HepG2 (cell line): ENCODE results near the gene NEU1. TPM values are rescaled to one million over a fixed set of nuclear protein-coding genes. Genes with fewer than 3 reads are reported as not detected.

ENCODE experiments used
- ATM ChIP-seq: fragments of 450-650 bp; IDR thresholded peaks from 2 replicates; pipeline ENCODE4 v1.7.1; 2017; ENCODE audit warnings: mild to moderate bottlenecking, borderline replicate concordance
- FOXK2 ChIP-seq: fragments of 450-650 bp; IDR thresholded peaks from 2 replicates; pipeline ENCODE4 v1.6.1; 2016
- HMG20A ChIP-seq: IDR thresholded peaks from 2 replicates; pipeline ENCODE4 v1.6.1; 2016; ENCODE audit warnings: borderline replicate concordance
- NCOA1 ChIP-seq: sonication (generic); formaldehyde crosslinking; IDR thresholded peaks from 2 replicates; pipeline ENCODE4 v1.9.0; 2021; ENCODE audit warnings: missing genetic modification reagents
- NFKBIZ ChIP-seq: IDR thresholded peaks from 2 replicates; pipeline ENCODE4 v1.6.1; 2018; ENCODE audit warnings: missing genetic modification reagents, missing compliant biosample characterization
- RBFOX2 ChIP-seq: fragments of 200-400 bp; formaldehyde crosslinking; IDR thresholded peaks from 2 replicates; pipeline ENCODE4 v1.6.1; 2017; ENCODE audit warnings: low read depth, mild to moderate bottlenecking, low read length
- SNAPC5 ChIP-seq: sonication (generic); formaldehyde crosslinking; IDR thresholded peaks from 2 replicates; pipeline ENCODE4 v1.8.1; 2023; ENCODE audit warnings: mild to moderate bottlenecking, missing genetic modification reagents, borderline replicate concordance
- U2AF1 ChIP-seq: fragments of 200-400 bp; formaldehyde crosslinking; optimal IDR thresholded peaks from 2 replicates; pipeline ENCODE3; 2017; ENCODE audit warnings: mild to moderate bottlenecking, low read depth, low read length
- ZGPAT ChIP-seq: IDR thresholded peaks from 2 replicates; pipeline ENCODE4 v1.6.1; 2016; ENCODE audit warnings: mild to moderate bottlenecking
- ZNF10 ChIP-seq: sonication (generic); formaldehyde crosslinking; IDR thresholded peaks from 2 replicates; pipeline ENCODE4 v1.4.0; 2020; ENCODE audit warnings: mild to moderate bottlenecking, low read depth, missing genetic modification reagents, borderline replicate concordance
- ZNF30 ChIP-seq: sonication (generic); formaldehyde crosslinking; IDR thresholded peaks from 2 replicates; pipeline ENCODE4 v1.5.0; 2020; ENCODE audit warnings: mild to moderate bottlenecking, missing genetic modification reagents
- ZNF432 ChIP-seq: sonication (generic); formaldehyde crosslinking; IDR thresholded peaks from 2 replicates; pipeline ENCODE4 v1.5.0; 2020; ENCODE audit warnings: missing genetic modification reagents, mild to moderate bottlenecking, borderline replicate concordance
- ZNF530 ChIP-seq: sonication (generic); formaldehyde crosslinking; IDR thresholded peaks from 2 replicates; pipeline ENCODE4 v1.5.0; 2020; ENCODE audit warnings: low read depth, mild to moderate bottlenecking, missing genetic modification reagents
- ZNF7 ChIP-seq: IDR thresholded peaks from 2 replicates; pipeline ENCODE4 v1.6.1; 2016; ENCODE audit warnings: missing biosample characterization, missing genetic modification reagents
- ZNF703 ChIP-seq: sonication (generic); formaldehyde crosslinking; IDR thresholded peaks from 2 replicates; pipeline ENCODE4 v1.5.1; 2020; ENCODE audit warnings: missing genetic modification reagents, mild to moderate bottlenecking, moderate library complexity, borderline replicate concordance
- ZNF761 ChIP-seq: sonication (generic); formaldehyde crosslinking; conservative IDR thresholded peaks from 2 replicates; pipeline ENCODE4 v1.4.0; 2020; ENCODE audit warnings: mild to moderate bottlenecking, missing genetic modification reagents
- ZNF770 ChIP-seq: sonication (generic); formaldehyde crosslinking; IDR thresholded peaks from 2 replicates; pipeline ENCODE4 v1.5.0; 2020; ENCODE audit warnings: mild to moderate bottlenecking, missing genetic modification reagents
- ZNF775 ChIP-seq: sonication (generic); formaldehyde crosslinking; IDR thresholded peaks from 2 replicates; pipeline ENCODE4 v1.4.0; 2020; ENCODE audit warnings: missing genetic modification reagents, mild to moderate bottlenecking, moderate library complexity, borderline replicate concordance
- polyA plus RNA-seq, 8 experiments: library from polyadenylated mRNA; depleted of rRNA in 3 of 8; stranded (reverse) in 7 of 8; unstranded in 1 of 8; fragments of >200 nt; fragmentation: Illumina TruSeq in 4 of 8; extraction: Trizol in 4 of 8; gene quantifications; 2 replicates each; pipeline versions ENCODE4 v1.2.1 to v1.2.3, GENCODE V29; 2011 to 2016; ENCODE audit warnings: low read depth in 4 of 8, missing spikeins in 1 of 8, mixed read lengths in 1 of 8; ENCODE audit not compliant: insufficient read depth in 1 of 8
- total RNA-seq, 5 experiments: library from RNA; depleted of rRNA; stranded (reverse); fragments of >200 nt; fragmentation: Illumina TruSeq; extraction: Trizol; gene quantifications; 2 replicates each; pipeline ENCODE4 v1.2.3, GENCODE V29; 2016; ENCODE audit warnings: low read depth in 1 of 5
- TF ChIP-seq, protein P1 (sequence below), 2 experiments: fragments of 450-650 bp in 1 of 2; sonication (generic) in 1 of 2; formaldehyde crosslinking; IDR thresholded peaks; 2 replicates each; pipeline versions ENCODE4 v1.5.0 to v1.8.0; 2020 to 2022; ENCODE audit warnings: mild to moderate bottlenecking in 1 of 2, missing genetic modification reagents in 1 of 2
- TF ChIP-seq, protein P2 (sequence below): fragments of 450-650 bp; IDR thresholded peaks from 2 replicates; pipeline ENCODE4 v1.6.1; 2017
- TF ChIP-seq, protein P3 (sequence below): sonication (generic); formaldehyde crosslinking; IDR thresholded peaks from 2 replicates; pipeline ENCODE4; 2020; ENCODE audit warnings: missing genetic modification reagents, mild to moderate bottlenecking, borderline replicate concordance

The NEU1 gene
- total and polyA plus RNA-seq, 2 of the 13 experiments (the other 11 are each of a cell fraction or from before 2014, with no cell fraction given), result 215 to 297 TPM

GRCh38 chr6:31815025-31815838 lies 47.4 kb downstream of the NEU1 start, which contains the start of the genes HSPA1A and HSPA1L (continued):
- TF ChIP-seq, protein P1, sequence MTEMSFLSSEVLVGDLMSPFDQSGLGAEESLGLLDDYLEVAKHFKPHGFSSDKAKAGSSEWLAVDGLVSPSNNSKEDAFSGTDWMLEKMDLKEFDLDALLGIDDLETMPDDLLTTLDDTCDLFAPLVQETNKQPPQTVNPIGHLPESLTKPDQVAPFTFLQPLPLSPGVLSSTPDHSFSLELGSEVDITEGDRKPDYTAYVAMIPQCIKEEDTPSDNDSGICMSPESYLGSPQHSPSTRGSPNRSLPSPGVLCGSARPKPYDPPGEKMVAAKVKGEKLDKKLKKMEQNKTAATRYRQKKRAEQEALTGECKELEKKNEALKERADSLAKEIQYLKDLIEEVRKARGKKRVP (CRISPR knock-in tag; IDR thresholded peaks at IDR 0.05), result peak in 1 of 2 experiments; percentile 29; a peak in 1 of 4 replicates
- TF ChIP-seq ZGPAT (CRISPR knock-in tag), result peak; percentile 36; the same call in 1 of the 2 replicates
- TF ChIP-seq ZNF7 (CRISPR knock-in tag), result no peak
- TF ChIP-seq U2AF1, result no peak
- TF ChIP-seq, protein P2, sequence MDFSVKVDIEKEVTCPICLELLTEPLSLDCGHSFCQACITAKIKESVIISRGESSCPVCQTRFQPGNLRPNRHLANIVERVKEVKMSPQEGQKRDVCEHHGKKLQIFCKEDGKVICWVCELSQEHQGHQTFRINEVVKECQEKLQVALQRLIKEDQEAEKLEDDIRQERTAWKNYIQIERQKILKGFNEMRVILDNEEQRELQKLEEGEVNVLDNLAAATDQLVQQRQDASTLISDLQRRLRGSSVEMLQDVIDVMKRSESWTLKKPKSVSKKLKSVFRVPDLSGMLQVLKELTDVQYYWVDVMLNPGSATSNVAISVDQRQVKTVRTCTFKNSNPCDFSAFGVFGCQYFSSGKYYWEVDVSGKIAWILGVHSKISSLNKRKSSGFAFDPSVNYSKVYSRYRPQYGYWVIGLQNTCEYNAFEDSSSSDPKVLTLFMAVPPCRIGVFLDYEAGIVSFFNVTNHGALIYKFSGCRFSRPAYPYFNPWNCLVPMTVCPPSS, result no peak
- TF ChIP-seq ZNF761 (CRISPR knock-in tag), result no peak
- TF ChIP-seq FOXK2, result no peak
- no peak for TF ChIP-seq NCOA1
- TF ChIP-seq, protein P3, sequence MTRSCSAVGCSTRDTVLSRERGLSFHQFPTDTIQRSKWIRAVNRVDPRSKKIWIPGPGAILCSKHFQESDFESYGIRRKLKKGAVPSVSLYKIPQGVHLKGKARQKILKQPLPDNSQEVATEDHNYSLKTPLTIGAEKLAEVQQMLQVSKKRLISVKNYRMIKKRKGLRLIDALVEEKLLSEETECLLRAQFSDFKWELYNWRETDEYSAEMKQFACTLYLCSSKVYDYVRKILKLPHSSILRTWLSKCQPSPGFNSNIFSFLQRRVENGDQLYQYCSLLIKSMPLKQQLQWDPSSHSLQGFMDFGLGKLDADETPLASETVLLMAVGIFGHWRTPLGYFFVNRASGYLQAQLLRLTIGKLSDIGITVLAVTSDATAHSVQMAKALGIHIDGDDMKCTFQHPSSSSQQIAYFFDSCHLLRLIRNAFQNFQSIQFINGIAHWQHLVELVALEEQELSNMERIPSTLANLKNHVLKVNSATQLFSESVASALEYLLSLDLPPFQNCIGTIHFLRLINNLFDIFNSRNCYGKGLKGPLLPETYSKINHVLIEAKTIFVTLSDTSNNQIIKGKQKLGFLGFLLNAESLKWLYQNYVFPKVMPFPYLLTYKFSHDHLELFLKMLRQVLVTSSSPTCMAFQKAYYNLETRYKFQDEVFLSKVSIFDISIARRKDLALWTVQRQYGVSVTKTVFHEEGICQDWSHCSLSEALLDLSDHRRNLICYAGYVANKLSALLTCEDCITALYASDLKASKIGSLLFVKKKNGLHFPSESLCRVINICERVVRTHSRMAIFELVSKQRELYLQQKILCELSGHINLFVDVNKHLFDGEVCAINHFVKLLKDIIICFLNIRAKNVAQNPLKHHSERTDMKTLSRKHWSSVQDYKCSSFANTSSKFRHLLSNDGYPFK (CRISPR knock-in tag), result no peak
- TF ChIP-seq HMG20A (CRISPR knock-in tag), result no peak
- TF ChIP-seq ATM, result no peak
- no peak for TF ChIP-seq ZNF530
- no peak for TF ChIP-seq ZNF770 (CRISPR knock-in tag)
- TF ChIP-seq ZNF10 (CRISPR knock-in tag), result no peak
- no peak for TF ChIP-seq SNAPC5 (CRISPR knock-in tag)
- no peak for TF ChIP-seq ZNF775 (CRISPR knock-in tag)
- peak; percentile 77 for TF ChIP-seq RBFOX2
- TF ChIP-seq ZNF703 (CRISPR knock-in tag), result no peak
- no peak for TF ChIP-seq ZNF432 (CRISPR knock-in tag)
- TF ChIP-seq NFKBIZ (CRISPR knock-in tag), result no peak
- no peak for TF ChIP-seq ZNF30 (CRISPR knock-in tag)
